ENCODE measurements around the gene PKD2L2.
"Not testable (repeated sequence)": the region's sequence is repeated elsewhere in the genome, so short reads cannot be mapped to it uniquely, and the experiment has no call there.

PKD2L2 gene

DNA sequence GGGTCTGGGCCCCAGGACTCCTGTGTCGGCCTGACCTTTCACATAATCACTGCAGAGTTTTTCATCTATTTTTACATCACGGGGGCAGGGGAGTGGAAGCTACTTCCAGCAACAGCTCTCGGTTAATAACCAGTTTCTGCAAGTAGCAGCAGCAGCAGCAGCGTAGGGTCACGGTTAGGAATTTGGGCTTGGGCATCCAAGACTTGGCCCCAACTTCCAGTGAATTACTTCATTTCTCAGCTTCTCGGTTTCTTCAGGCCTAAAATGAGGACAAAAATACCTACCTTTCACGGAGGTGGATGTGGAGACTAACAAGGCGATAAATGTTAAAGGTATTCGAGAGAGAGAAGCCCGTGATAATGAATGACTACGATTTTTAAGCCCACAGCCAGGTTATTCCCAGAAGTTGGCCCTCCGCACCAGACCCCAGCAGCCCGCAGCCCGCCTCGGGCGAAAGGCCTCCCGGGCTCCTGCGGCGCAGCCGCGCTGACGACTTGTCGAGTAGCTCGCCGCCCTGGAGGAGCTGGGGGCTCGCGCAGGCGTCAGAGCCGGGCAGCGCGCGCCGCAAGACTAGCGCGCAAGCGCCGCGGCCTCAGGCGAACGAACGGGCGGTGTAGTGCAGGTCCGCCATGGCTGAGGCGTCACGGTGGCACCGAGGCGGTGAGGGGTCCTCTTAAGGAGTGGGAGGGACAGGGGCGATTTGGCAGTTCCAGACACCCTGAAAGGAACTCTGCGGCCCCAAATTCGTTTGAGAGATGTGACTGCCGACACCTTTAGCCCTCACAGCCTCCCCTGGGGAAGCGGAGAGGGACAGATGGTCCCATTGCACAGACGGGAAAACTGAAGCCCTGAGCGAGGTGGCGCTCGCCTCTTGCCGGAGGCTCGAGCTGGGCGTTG lies at the start of gene PKD2L2:
Gene PKD2L2, plus strand, starts transcription at position 595 of the 897 bp plus-strand sequence. Its CDS starts 35 bp downstream, at position 630.
- H3K4me3 ChIP-seq (ENCODE audit: low read depth, low read length): peak within 1 kb of the TSS; percentile 47

DNA sequence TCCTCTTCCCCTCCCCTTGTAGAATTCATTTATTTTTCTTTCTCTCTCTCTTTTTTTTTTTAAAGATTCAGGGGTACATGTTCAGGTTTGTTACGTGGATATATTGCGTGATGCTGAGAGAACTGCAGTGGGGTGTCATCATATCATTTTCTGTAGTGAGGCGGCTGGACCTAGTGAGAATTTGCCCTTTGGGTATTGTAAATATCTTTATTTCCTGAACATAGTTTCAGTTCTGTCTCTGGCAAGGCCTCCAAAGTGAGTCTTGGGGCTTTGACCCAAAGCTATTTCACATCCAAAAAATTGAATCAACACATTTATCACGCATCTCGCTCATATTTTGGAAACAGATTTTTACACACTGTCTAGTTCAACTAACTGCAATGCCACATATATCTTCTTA lies 47.0 kb upstream of the PKD2L2 start:
- H3K4me3 ChIP-seq (ENCODE audit: low read depth, low read length): no peak overlapping the region

GRCh38 chr5:137843676-137844299 lies 45.5 kb upstream of the PKD2L2 start:
- no peak overlapping the region for H3K4me3 ChIP-seq (ENCODE audit: low read depth, low read length)

DNA sequence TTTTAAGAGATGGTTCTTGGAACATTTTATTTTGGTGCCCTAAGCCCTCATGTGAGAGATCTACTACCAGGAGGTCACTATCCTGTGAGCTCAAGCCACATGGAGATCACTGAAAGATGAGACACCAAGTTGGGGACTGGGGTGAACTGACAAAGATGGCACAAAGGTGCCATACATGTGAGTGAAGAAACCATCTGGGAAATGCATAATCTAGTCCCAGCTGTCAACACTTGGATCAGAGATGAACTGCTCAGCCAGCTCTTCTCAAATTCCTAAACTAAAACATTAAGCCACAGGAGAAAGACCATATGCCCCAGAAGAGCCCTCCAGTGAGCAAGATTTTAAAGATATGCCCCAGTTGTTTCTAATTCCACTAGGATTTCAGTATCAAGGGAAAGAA lies 43.8 kb upstream of the PKD2L2 start:
- H3K4me3 ChIP-seq (ENCODE audit: low read depth, low read length): no peak overlapping the region

- H3K4me3 ChIP-seq (ENCODE audit: low read depth, low read length): no peak overlapping the region
Measured at GRCh38 chr5:137847687-137848086, 41.6 kb upstream of the PKD2L2 start.

- H3K4me3 ChIP-seq (ENCODE audit: low read depth, low read length): not testable (repeated sequence)
Measured at GRCh38 chr5:137853165-137853564, 36.1 kb upstream of the PKD2L2 start.

DNA sequence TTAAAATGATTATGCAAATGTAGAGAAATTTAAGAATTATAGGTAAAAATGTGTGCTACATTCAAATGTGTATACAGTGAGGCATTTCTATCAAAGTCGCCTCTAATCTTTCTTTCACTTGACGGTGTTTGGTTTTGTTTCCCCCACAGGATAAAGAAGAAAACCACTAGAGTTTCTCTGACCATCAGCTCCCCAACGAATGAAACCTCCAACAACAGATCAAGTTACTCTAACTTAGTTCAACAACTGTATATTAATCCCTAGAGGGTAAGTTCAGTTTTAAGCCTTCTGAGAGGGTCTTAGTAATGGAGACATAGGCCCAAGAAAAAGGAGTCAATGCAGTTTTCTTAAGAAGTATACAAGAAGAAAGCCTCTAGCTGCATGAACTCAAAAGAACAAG lies 33.1 kb upstream of the PKD2L2 start:
- H3K4me3 ChIP-seq (ENCODE audit: low read depth, low read length): no peak overlapping the region

- no peak overlapping the region for H3K4me3 ChIP-seq (ENCODE audit: low read depth, low read length)
Measured at GRCh38 chr5:137856916-137857862, 32.1 kb upstream of the PKD2L2 start.

DNA sequence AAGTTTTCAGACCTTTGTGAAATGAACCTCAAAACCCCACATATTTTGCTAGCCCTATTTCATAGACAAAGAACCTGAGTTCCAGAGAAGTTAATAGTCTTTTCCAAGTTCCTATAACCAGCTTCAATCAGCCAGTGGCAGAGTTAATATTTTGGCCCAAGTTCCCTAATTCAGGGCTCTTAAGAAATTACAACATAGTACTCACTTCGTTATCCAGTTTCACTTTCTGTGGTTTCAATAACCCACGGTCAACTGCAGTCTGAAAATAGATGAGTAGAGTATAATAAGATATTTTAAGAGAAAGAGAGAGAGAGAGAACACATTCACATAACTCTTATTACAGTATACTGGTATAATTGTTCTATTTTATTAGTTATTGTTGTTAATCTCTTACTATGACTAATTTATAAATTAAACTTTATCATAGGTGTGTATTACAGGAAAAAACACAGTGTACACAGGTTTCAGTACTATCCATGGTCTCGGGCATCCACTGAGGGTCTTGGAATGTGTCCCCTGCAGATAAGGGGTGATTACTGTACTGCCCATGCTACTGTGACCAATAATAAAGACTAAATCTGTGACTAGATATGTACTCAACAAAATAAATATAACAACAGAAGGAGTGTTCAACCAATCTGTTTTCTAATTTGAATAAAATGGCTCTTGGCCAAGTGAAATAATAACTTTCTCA lies 30.9 kb upstream of the PKD2L2 start:
- H3K4me3 ChIP-seq (ENCODE audit: low read depth, low read length): no peak overlapping the region

GRCh38 chr5:137858954-137859353 lies 30.3 kb upstream of the PKD2L2 start:
- H3K4me3 ChIP-seq (ENCODE audit: low read depth, low read length): no peak overlapping the region

DNA sequence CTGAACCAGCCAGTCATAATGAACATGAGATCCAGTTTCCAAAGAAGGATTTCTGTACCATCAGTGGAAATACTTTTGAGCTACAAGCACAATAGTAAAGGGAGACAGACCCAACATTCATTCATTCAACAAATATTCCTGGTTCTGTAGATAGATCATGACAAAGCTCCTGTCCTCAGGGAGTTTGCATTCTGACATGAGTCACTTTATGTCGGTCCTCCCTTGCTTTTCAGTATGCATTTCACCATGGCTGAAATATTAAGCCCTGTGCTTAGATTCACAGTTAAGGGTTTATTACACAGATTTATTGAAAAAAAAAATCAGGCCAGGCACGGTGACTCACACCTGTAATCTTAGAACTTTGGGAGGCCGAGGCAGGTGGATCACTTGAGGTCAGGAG lies 27.0 kb upstream of the PKD2L2 start:
- no peak overlapping the region for H3K4me3 ChIP-seq (ENCODE audit: low read depth, low read length)

DNA sequence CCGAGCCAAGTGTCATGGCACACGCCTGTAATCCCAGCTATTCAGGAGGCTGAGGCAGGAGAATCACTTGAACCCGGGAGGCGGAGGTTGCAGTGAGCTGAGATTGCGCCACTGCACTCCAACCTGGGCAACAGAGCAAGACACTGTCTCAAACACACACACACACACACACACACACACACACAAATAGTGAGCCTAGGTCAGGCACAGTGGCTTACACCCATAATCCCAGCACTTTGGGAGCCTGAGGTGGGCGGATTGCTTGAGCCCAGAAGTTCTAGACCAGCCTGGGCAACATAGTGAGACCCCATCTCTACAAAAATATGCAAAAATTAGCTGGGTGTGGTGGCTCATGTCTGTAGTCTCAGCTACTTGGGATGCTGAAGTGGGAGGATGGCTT lies 25.6 kb upstream of the PKD2L2 start:
- H3K4me3 ChIP-seq (ENCODE audit: low read depth, low read length): not testable (repeated sequence)

DNA sequence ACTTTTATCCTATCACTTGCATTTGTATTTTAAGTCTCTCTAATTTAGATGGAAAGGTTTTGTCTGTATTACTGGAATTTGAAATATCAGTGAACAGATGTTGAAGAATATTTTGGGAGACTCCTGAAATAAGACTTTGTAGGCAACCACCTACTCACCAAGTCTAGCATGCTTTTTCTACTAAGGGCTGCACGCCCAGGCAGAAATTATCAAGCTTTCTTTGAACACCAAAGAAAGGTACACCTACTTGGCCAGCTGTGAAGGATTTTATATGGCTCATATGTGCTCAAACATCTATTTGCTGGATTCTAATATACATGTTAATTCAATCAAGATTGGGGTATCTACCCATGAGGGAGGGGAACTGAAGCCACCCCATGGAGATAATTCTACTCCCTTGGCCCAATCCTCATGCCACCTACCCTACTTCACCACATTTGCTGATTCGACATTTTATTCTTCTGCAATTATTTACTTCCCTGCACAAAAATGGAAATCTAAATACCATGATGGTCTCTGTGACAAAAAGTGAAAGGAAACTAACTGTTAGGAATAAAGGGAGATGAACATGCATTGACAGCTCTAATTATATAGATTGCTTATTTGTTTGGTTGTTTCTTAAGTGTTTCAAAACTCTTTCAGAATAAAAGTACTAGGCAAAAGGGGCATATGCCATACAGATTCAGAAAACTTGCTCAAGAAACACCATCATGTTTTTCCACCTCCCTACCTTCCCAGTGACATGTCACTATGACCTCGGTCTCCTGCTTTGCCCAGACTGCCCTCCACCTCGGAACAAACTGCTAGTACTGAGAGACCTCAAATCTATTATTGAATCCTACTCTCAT lies 22.5 kb upstream of the PKD2L2 start:
- no peak overlapping the region for H3K4me3 ChIP-seq (ENCODE audit: low read depth, low read length)

DNA sequence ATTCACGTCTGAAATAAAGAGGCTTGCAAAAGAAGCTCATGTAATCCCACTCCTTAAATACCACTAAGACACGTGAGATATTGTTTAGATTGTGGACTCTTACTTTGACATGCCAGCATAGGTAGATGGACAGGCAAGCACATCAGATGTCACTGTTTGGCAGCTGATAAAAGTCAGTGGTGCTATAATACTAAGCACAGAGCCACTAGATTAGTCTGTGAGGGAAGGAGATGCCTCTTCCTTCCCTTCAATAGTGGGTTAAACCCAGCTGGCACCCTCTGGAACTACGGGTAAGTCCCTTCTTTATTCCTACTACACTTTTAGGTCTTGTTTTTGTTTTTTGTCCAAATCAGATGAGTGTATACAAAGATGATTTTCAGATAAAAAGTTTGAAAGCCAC lies 21.6 kb upstream of the PKD2L2 start, which contains the start of gene MYOT:
Gene MYOT, plus strand, starts transcription at position 197 of the 400 bp plus-strand sequence. CDS start 2,792 bp downstream, outside the sequence.
- no peak within 1 kb of the TSS for H3K4me3 ChIP-seq (ENCODE audit: low read depth, low read length)

DNA sequence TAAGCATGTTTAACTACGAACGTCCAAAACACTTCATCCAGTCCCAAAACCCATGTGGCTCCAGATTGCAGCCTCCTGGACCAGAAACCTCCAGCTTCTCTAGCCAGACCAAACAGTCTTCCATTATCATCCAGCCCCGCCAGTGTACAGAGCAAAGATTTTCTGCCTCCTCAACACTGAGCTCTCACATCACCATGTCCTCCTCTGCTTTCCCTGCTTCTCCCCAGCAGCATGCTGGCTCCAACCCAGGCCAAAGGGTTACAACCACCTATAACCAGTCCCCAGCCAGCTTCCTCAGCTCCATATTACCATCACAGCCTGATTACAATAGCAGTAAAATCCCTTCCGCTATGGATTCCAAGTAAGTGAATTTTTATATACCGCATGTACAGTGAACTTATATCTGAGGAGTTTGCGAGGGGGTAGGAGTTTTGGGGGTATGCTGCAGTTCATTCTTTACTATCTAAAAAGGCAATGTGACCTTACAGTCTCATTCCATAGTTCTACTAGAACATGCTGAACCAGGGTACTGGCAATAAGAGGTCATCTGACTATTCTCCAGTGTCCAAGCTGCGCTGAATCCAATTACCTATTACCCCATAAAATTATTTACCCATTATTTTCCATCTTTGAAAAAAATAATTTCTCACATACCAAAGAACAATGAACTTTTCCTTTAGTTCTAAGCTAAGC lies 18.5 kb upstream of the PKD2L2 start:
- no peak overlapping the region for H3K4me3 ChIP-seq (ENCODE audit: low read depth, low read length)

DNA sequence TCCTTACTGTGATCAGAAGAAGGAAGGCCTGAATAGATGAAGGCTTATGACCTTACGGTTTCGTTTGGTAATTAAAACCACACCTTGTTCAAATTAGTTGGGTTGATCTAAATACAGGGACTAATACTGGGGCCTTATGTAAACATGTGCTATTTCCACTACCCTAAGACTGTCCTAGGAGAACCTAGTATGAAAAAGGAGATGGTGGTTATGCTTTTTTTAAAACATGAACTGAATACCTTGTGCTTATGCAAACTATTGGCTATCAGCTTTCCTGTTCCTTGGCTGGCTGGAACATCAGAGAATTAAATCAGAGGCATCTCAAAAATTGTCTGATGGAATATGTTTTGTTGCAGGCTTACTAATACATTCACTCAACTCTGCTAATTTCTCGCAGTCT lies 17.7 kb upstream of the PKD2L2 start:
- no peak overlapping the region for H3K4me3 ChIP-seq (ENCODE audit: low read depth, low read length)

DNA sequence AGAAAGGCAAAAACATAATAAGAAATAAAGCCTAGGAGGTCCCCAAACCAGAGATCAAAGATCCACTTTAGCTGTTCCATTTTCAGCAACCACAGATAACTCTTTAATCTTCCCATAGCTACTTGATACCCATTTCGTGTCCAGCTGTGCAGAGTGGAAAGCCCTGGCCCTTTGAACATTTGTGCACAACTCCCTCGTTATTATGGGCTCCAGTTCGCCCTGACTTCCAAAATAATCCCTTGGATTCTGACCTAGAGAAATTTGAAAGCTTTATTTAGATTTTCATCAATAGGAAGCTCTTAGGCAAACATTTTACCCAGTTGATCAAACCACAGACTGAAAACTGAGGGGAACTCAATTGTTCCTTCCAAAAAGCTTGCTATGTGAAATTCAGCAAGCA lies 16.8 kb upstream of the PKD2L2 start:
- no peak overlapping the region for H3K4me3 ChIP-seq (ENCODE audit: low read depth, low read length)

DNA sequence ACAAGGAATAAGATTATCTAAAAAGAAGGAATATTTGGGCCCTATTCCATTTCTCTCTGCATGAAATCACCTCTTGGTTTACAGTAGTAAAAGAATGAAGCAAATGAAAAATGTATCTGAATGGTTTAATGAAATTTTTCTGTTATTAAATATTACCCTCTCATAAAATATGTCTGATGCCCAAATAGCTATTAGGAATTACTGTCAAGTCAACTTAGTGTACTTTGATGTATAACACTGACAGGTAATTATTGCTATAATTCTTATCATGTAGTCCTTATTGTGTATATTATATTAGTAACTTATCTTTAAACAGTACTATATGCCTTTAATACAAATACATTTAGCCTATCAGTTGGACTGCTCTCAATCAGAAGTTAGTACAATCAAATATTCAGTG lies 13.2 kb upstream of the PKD2L2 start:
- no peak overlapping the region for H3K4me3 ChIP-seq (ENCODE audit: low read depth, low read length)

GRCh38 chr5:137880313-137880712 lies 8.9 kb upstream of the PKD2L2 start:
- H3K4me3 ChIP-seq (ENCODE audit: low read depth, low read length): no peak overlapping the region
